SU-DHL-6 (cell line): ENCODE measurements around the gene BTBD16.

Experiments used
- H2AFZ ChIP-seq: fragments of 200-600 bp; sonication (generic); 2 replicates; pipeline ENCODE4 v1.6.1; 2014; ENCODE audit warnings: low read depth, mild to moderate bottlenecking, moderate library complexity, mixed read lengths, antibody characterized with exemption, low read length; ENCODE audit not compliant: severe bottlenecking
- H3F3A ChIP-seq: fragments of 200-600 bp; shearing (Covaris generic); 2 replicates; pipeline ENCODE4 v1.6.0; 2016; ENCODE audit warnings: antibody characterized with exemption, mild to moderate bottlenecking; ENCODE audit not compliant: insufficient read depth
- H3K27ac ChIP-seq: fragments of 200-600 bp; sonication (generic); 2 replicates; pipeline ENCODE4 v1.5.1; 2016; ENCODE audit warnings: low read depth, mild to moderate bottlenecking, low read length, moderate library complexity, mixed read lengths
- H3K27me3 ChIP-seq: fragments of 200-600 bp; sonication (generic), shearing (Covaris generic); 2 replicates; pipeline ENCODE4 v1.6.0; 2014; ENCODE audit warnings: mild to moderate bottlenecking, low read length
- H3K36me3 ChIP-seq: fragments of 200-600 bp; sonication (generic); 2 replicates; pipeline ENCODE4 v1.6.1; 2014; ENCODE audit warnings: mild to moderate bottlenecking, low read length, mixed read lengths
- H3K4me2 ChIP-seq: fragments of 300-600, 200-600 bp; shearing (Covaris generic), sonication (generic); 2 replicates; pipeline ENCODE4 v1.6.0; 2014; ENCODE audit warnings: low read length, low read depth, mild to moderate bottlenecking; ENCODE audit not compliant: poor library complexity, severe bottlenecking
- H3K4me3 ChIP-seq: fragments of 200-600 bp; sonication (generic); 2 replicates; pipeline ENCODE4 v1.5.1; 2014; ENCODE audit warnings: antibody characterized with exemption, low read length, mild to moderate bottlenecking, mixed read lengths; ENCODE audit not compliant: insufficient read depth, poor library complexity, severe bottlenecking
- H3K79me2 ChIP-seq: fragments of 200-600 bp; sonication (generic); 2 replicates; pipeline ENCODE4 v1.6.1; 2014; ENCODE audit warnings: mild to moderate bottlenecking, low read length, moderate library complexity; ENCODE audit not compliant: insufficient read depth
- H3K9ac ChIP-seq: fragments of 200-600 bp; sonication (generic); 2 replicates; pipeline ENCODE4 v1.7.0; 2014; ENCODE audit warnings: mild to moderate bottlenecking, low read length
- H3K9me2 ChIP-seq: fragments of 200-600 bp; sonication (generic); replicated peaks from 2 replicates; pipeline ENCODE4 v1.6.1; 2014; ENCODE audit warnings: low read length; ENCODE audit not compliant: insufficient read depth
- H3K9me3 ChIP-seq: fragments of 200-600 bp; sonication (generic); 2 replicates; pipeline ENCODE4 v1.6.1; 2014; ENCODE audit warnings: low read length, mixed read lengths; ENCODE audit not compliant: insufficient read depth
- H4K20me1 ChIP-seq: fragments of 200-600 bp; sonication (generic); 2 replicates; pipeline ENCODE4 v1.6.1; 2014; ENCODE audit warnings: low read depth, mild to moderate bottlenecking, antibody characterized with exemption, low read length, moderate library complexity, mixed read lengths
- CTCF ChIP-seq: fragments of 200-600 bp; sonication (generic); IDR thresholded peaks from one replicate; pipeline ENCODE4 v1.5.1; 2017; ENCODE audit warnings: antibody characterized with exemption, mild to moderate bottlenecking, low read length, moderate library complexity; ENCODE audit not compliant: insufficient read depth, poor library complexity, severe bottlenecking
- EZH2phosphoT487 ChIP-seq: fragments of 200-600 bp; sonication (generic), shearing (Covaris generic); conservative IDR thresholded peaks from 2 replicates; pipeline ENCODE4 v1.6.1; 2018; ENCODE audit warnings: mild to moderate bottlenecking, antibody characterized with exemption, low read length, moderate library complexity, mixed read lengths

Gene BTBD16

GRCh38 chr10:122362031-122362592, 91.0 kb downstream of the BTBD16 start:
- Histone ChIP-seq H3K4me2 (no peak overlapping the region), H2AFZ (no peak overlapping the region), H3K27ac (no peak overlapping the region), H3K4me3 (no peak overlapping the region), H3K9me3 (no peaks in the 10 kb centered on the region), H3F3A (no peaks in the 10 kb centered on the region), H3K79me2 (no peaks in the 10 kb centered on the region), H3K9ac (no peak overlapping the region), H3K9me2 (no peaks in the 10 kb centered on the region), H4K20me1 (no peaks in the 10 kb centered on the region), H3K27me3 (no peaks in the 10 kb centered on the region), H3K36me3 (no peaks in the 10 kb centered on the region)
- TF ChIP-seq CTCF (no peak), EZH2phosphoT487 (no peak)

GRCh38 chr10:122362621-122363020, 91.5 kb downstream of the BTBD16 start:
- H3K4me3 ChIP-seq, result no peak overlapping the region
- H3K4me2 ChIP-seq, result no peak overlapping the region
- H3K36me3 ChIP-seq, result no peaks in the 10 kb centered on the region
- H4K20me1 ChIP-seq, result no peaks in the 10 kb centered on the region
- TF ChIP-seq EZH2phosphoT487 (no peak), CTCF (no peak)
- no peak overlapping the region for H2AFZ ChIP-seq
- no peaks in the 10 kb centered on the region for H3K27me3 ChIP-seq
- H3K27ac ChIP-seq, result no peak overlapping the region
- no peaks in the 10 kb centered on the region for H3K9me2 ChIP-seq
- no peaks in the 10 kb centered on the region for H3K9me3 ChIP-seq
- no peaks in the 10 kb centered on the region for H3K79me2 ChIP-seq
- no peaks in the 10 kb centered on the region for H3F3A ChIP-seq
- H3K9ac ChIP-seq, result no peak overlapping the region

DNA sequence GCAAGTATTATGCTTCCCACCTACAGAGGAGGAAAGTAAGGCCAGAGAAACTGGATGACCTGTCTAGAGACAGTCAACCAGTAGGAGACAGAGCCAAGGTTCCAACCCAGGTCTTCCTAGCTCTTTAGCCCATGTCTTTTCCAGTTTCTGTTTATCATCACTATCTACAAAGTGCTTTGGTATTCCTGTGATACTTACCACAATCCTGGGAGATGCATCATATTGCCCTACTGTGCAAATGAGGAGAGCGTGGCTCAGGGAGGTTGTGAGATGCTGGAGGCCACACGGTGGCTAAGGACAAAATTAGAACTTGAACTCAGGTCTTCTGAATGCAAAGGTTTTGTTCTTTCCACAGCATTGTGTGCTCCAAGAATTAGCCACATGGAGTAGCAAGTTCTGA, 92.2 kb downstream of the BTBD16 start:
- H3K9me2 ChIP-seq, result no peaks in the 10 kb centered on the region
- no peak overlapping the region for H3K4me3 ChIP-seq
- no peak for TF ChIP-seq CTCF
- no peak for TF ChIP-seq EZH2phosphoT487
- H3K27me3 ChIP-seq, result no peaks in the 10 kb centered on the region
- H3K79me2 ChIP-seq, result no peaks in the 10 kb centered on the region
- no peaks in the 10 kb centered on the region for H3F3A ChIP-seq
- H3K9me3 ChIP-seq, result no peaks in the 10 kb centered on the region
- no peaks in the 10 kb centered on the region for H3K36me3 ChIP-seq
- no peak overlapping the region for H3K27ac ChIP-seq
- H3K4me2 ChIP-seq, result no peak overlapping the region
- H4K20me1 ChIP-seq, result no peaks in the 10 kb centered on the region
- no peak overlapping the region for H2AFZ ChIP-seq
- H3K9ac ChIP-seq, result no peak overlapping the region
